Stromal cell of bone marrow (primary cell): ENCODE data around the gene NCBP2.
A peak's percentile ranks its signal among the peaks of the same experiment; 100 is the strongest.

ENCODE experiments used
- DNase-seq: peaks from one replicate; pipeline ENCODE4 v3.0.0-alpha.2; 2012; ENCODE audit warnings: low read depth

Gene NCBP2

GRCh38 chr3:196941729-196942225, 551 bp downstream of the NCBP2 start:
- peak; percentile 15 for DNase-seq

DNA sequence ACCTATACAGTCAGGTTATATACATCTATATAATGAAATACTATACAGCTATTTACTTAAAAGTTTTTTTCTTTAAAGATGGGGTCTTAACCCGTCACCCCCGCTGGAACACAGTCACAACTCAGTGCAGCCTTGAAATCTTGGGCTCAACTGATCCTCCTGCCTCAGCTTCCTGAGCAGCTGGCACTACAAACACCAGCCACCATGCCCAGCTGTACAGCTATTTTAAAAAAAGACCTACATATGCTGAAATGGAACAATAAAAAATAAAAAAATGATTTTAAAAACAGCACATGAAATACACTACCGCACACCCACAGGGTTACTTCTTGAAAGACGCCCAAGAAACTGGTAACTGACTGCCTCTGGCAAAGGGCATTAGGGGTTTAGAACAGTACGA, 3.8 kb downstream of the NCBP2 start:
- DNase-seq: no peak

DNA sequence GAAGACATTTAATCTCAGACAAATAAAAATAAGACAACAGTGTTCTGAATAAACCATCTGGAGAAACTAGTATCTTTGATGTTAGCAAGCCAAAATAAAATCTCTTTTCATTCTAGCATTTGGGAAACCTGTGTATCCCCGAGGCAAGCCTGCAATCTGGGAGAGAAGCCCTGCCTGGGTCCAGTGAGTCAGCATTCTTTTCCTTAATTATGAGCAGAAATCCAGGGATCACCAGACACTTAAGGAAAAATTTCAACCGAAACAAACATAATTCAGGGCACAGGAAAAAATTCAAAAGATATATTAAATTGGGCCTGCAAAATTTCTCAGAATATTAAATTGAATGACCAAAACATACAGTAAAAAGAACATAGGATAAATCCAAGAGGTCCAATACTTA, 4.2 kb downstream of the NCBP2 start:
- DNase-seq: no peak

DNA sequence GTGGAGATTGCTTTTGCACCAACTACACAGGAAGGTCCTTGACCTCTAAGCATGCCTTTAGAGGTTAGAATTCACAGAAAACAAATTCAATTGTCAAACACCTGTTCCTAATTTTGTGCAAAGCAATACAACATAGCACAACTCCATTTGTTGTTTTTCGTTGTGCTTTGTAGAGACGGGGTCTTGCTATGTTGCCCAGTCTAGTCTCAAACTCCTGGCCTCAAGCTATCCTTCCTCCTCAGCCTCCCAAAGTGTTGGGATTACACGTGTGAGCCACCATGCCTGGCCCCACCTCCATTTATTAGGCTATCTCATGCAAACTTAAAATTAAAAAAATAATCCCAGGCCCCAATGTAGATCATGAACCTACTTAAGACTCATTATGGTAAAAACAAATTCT, 6.0 kb downstream of the NCBP2 start:
- no peak for DNase-seq

GRCh38 chr3:196932600-196932999, 9.7 kb downstream of the NCBP2 start:
- DNase-seq: no peak

DNA sequence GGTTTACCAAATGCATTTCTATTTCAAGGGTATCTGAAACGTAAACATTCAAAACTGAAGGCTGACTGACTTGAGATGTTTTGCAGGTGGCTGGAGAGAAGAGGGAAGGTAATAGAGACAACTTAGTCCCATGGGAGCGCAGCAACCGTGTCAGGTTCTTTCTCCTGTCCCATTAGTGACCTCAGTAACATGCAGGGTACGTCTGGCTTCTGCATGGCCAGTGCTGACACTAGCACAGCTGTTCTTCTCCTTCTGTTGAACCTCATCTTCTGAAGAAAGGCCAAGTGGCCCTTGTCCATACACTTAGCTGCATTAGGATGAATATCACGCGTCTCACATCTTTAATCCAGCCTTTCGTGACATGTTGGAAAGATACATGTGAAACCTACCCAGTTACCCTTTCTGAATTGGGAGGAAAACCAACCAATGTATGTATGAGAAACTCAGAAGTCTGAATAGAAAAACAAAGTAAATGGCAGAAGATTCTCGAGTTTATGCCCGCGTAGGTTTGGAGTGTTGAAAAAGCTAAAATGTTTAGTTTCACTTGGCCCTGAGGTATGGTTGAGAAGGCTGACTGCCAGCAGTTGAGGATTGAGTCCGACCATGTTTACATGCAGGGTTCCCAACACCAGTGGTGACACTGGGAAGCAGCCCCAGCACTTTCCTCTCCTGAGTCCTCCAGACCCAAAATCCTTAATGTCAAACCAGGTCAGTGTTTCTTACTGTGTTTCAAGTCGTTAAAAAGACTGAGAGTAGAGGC, 10.3 kb downstream of the NCBP2 start:
- no peak for DNase-seq

DNA sequence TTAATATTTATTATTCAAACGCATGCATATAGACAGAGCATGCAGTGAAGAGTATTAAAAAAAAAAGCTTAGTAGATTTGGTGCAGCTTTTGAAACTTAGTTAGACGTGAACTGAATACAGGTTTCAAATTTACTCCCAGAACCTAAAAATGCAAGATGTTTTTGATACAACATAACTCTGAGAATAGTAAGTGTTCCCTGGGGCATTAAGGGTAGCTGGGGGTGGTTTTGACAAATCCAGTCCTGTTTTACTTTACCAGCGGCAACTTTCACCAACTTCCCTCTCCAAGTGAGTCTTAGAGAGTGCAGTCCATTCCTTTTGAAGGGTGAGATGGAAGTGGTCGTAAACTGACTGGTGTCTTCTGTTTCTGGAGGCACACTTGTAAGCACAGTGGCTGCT, 11.2 kb downstream of the NCBP2 start:
- no peak for DNase-seq

- DNase-seq: no peak
Measured at GRCh38 chr3:196927571-196928453, 14.5 kb downstream of the NCBP2 start.

DNA sequence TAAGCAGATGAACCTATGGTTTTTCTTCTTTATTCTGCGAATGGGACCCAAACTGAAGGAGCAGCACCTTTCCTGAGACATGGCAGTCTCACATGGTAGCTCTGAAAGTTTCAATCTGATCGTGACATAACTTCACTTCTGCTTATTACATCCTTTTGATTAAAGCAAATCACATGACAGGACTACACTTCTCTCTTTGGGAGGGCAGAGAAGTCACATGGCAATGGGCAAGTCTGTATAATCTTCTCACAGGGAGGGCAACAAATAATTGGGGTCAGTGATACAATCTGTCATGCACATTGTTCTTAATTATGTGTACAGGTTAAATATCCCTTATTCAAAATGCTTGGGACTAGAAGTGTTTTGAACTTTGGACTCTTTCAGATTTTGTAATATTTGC, 21.6 kb downstream of the NCBP2 start:
- no peak for DNase-seq

GRCh38 chr3:196918968-196919367, 23.4 kb downstream of the NCBP2 start:
- DNase-seq: no peak

DNA sequence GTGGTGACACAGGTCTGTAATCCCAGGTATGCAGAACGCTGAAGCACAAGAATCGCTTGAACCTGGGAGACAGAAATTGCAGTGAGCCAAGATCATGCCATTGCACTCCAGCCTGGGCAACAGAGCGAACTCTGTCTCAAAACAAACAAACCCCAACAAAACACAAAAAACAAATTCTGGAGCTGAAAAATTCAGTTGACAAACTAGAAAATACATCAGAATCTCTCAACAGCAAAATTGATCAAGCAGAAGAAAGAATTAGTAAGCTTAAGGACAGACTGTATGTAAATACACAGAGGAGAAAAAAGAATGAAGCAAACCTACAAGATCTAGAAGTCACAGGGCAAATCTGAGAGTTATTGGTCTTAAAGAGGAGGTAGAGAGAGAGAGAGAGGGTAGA, 25.3 kb downstream of the NCBP2 start:
- DNase-seq: no peak

DNA sequence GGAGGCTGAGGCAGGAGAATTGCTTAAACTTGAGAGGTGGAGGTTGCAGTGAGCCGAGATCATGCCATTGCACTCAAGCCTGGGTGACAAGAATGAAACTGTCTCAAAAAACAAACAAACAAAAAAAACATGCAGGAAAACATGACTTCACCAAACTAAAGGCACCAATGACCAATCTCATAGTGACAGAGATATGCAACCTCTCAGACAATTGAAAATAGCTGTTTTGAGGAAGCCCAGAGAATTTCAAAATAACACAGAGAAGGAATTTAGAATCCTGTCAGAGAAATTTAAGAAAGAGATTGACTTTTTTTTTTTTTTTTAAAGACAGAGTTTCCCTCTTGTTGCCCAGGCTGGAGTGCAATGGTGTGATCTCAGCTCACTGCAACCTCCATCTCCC, 26.1 kb downstream of the NCBP2 start:
- no peak for DNase-seq

GRCh38 chr3:196915375-196915774, 27.0 kb downstream of the NCBP2 start:
- DNase-seq: no peak

GRCh38 chr3:196914866-196915265, 27.5 kb downstream of the NCBP2 start:
- DNase-seq: no peak

DNA sequence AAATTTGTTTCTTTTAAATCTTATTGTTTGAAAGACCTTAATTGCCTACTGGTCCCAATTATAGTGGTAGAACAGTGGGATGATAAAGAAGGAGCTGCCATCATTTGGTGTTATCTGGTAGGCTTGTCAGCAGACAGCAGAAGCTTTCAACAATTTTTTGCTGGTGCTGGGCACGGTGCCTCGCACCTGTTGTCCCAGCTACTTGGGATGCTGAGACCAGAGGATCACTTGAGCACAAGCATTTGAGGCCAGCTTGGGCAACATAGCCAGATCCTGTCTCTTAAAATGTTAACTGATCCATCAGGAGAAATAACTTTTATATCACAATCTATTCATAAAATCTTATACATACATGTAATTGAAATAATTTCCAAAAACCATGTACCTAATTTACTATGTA, 38.6 kb downstream of the NCBP2 start:
- no peak for DNase-seq

DNA sequence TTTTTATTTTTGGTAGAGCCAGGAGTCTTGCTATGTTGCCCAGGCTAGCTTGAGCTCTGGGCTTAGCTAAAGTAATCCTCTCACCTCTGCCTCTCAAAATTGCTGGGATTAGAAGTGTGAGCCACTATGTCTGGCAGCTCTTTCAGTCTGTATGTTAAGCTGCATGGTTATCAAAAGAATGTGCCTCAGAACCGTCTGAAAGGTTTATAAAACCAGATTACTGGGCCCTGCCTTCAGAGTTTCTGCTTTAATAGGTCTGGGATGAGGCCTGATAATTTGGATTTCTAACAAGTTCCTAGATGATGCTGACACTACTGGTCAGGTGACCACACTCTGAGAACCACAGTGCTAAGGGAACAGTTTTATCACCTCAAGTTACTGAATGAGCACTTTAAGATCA, 40.0 kb downstream of the NCBP2 start:
- DNase-seq: no peak

GRCh38 chr3:196901768-196902167, 40.6 kb downstream of the NCBP2 start:
- DNase-seq: no peak

- DNase-seq: no peak
Measured at GRCh38 chr3:196896229-196896628, 46.1 kb downstream of the NCBP2 start.

DNA sequence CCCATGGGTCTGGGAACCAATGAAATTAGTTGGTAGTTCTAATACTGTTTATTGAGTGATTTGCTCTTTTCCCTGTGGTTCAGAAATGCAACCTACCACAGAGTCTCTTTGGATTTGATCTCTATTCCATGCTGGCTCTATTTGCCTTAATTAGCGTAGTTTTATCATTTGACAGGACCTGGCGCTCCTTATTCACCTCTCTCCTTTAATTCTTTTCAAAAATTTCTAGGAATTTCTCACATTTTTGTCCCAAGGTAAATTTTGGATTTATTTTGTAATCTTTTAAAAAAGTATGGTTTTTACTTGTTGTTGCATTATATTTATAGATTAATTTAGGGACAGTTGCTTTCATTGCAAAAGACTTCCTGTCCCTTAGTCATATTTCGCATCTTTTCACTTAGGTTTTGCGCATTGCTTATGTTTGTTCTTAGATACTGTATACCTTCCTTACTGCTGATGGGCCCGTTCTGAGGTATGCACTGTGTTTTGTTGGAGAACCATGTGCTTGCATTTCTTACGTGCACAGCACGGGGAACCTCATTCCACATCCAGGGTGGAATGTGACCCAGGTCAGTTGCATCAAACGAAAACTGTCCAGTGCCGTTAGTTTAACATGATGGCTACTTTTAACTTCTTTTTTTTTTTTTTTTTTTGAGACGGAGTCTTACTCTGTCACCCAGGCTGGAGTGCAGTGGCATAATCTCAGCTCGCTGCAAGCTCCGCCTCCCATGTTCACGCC, 47.6 kb downstream of the NCBP2 start:
- DNase-seq: no peak

GRCh38 chr3:196889844-196890708, 52.3 kb downstream of the NCBP2 start:
- no peak for DNase-seq

DNA sequence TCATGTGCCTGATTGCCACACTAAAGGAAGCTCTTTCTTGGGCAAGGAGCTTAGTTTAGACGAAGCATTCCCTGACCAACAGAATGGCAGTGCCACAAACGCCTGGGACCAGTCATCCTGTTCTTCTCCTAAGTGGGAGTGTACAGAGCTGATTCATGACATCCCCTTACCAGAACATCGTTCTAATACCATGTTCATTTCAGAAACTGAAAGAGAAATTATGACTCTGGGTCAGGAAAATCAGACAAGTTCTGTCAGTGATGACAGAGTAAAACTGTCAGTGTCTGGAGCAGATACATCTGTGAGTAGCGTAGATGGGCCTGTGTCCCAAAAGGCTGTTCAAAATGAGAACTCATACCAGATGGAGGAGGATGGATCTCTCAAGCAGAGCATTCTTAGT, 56.2 kb downstream of the NCBP2 start:
- no peak for DNase-seq
